Measurements from ENCODE around the gene CTU2. TPM values are rescaled to one million over a fixed set of nuclear protein-coding genes. Genes with fewer than 3 reads are reported as not detected.

The CTU2 gene
- total RNA-seq, 1 donor from 2014 or later: 14.9 TPM

GRCh38 chr16:88680554-88681083, 25.7 kb upstream of the CTU2 start:
- intact Hi-C loops (cut with DNase I): no loop called here
- DNase-seq (ENCODE audit: low spot score): no peak

DNA sequence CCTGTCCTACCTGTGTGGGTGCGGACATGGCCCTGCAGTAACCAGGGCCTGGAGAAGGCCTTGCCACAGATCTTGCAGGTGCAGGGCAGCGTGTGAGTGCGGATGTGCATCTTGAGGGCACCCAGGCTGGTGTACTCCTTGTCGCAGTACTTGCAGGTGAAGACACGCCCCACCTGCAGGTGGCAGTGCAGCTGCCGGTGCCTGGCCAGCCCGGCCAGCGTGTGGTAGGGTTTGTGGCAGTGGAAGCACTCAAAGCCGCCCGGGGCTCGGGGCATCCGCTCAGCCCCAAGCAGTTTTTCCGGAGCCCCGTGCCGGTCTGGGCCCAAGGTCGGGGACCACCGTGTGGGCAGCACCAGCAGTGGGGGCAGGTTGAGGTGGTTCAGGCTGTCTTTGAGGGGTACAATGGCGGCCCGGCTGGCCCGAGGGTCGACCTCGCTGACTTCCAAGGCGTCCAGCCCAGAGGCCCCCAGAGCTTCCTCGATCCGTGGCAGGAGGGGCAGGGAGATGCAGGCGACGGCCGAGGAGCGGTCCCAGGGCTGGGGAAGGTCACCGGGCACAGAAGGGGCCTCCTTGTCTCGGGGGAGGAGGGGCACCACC, 25.1 kb upstream of the CTU2 start:
- intact Hi-C loops (cut with DNase I): no loop called here
- DNase-seq (ENCODE audit: low spot score): no peak

GRCh38 chr16:88681709-88682451, 24.4 kb upstream of the CTU2 start:
- intact Hi-C loops (cut with DNase I): no loop called here
- DNase-seq (ENCODE audit: low spot score): no peak

DNA sequence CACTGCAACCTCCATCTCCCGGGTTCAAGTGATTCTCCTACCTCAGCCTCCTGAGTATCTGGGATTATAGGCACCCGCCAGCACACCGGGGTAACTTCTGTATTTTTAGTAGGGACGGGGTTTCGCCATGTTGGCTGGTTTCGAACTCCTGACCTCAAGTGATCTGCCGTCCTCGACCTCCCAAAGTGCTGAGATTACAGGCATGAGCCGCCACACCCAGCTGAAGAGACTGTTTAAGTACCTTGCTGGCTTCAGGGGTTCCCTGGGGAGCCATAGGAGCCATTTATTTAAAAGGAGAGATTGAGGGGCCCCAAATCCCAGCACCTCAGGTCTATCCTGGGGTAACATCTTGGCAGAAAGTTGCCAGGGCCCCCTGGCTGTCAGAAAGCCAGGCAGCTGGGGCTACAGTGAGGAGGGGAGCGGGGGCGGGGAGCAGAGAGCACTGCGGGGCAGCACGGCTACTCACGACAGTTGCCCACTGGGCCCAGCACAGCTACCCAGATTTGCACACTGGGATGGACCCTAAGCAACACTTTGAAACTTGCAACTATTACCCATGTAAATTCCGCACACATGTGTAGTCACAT, 21.6 kb upstream of the CTU2 start:
- no peak for DNase-seq (ENCODE audit: low spot score)
- intact Hi-C loops (cut with DNase I): no loop called here

GRCh38 chr16:88685156-88686061, 20.9 kb upstream of the CTU2 start:
- no peak for DNase-seq (ENCODE audit: low spot score)
- intact Hi-C loops (cut with DNase I): no loop called here

GRCh38 chr16:88686062-88686438, 20.3 kb upstream of the CTU2 start:
- intact Hi-C loops (cut with DNase I): no loop called here
- DNase-seq (ENCODE audit: low spot score): no peak

DNA sequence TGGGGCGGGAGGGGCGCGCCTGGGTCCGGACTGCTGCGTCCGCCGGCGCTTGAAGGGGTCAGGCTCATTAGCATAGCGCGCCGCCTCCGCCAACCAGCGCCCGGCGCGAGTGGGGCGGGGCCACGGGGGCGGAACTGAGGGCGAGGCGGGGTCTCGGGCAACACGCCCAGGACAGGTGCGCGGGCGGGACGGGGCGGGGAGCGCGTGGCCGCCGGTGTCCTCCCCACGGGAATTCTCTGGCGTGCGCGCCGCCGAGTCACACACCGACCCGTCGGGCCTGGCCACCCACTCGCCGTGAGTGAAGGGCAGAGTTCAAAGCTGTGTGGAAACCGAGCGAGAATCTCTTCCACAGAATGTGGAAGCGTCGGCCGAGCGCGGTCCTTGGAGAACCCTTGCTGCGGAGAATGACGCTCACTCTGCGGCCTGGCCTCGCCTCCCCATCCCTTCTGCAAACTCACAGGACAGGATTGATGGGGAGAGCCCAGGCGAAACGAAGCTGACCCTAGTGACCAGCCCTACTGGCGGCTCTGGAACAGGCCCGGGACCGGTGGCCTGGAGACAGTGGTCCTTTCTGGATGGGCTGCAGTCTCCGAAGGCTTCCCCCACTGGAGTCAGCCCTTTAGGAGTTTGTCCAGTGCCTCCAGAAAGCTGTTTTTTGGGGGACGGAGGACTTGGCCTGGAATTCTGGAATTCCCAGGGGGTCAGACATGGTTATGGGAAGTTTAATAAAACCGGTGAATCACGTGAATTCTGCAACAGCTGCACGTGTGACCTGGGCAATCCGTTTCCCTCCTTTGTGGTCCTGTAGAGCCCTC, 19.7 kb upstream of the CTU2 start, which contains the start of gene SNAI3:
TSS of gene SNAI3 (minus strand) at position 69 of the 815 bp plus-strand sequence. CDS start 101 bp downstream, outside the sequence.
- DNase-seq (ENCODE audit: low spot score): peak; percentile 96
- intact Hi-C loops (cut with DNase I): no loop called here

- no peak for DNase-seq (ENCODE audit: low spot score)
- intact Hi-C loops (cut with DNase I): no loop called here
Measured at GRCh38 chr16:88687254-88687576, 19.1 kb upstream of the CTU2 start.

DNA sequence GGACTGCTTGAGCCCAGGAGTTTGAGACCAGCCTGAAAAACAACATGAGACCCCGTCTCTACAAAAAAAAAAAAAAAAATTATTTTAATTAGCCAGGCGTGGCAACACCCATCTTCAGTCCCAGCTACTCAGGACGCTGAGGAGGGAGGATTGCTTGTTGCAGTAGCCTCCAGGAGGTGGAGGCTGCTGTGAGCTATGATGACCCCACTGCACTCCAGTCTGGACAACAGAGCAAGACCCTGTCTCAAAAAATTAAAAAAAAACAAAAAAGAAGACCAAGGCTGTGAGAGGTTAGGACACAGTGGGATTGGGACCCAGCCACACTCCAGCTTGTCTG, 18.7 kb upstream of the CTU2 start:
- no peak for DNase-seq (ENCODE audit: low spot score)
- intact Hi-C loops (cut with DNase I): no loop called here

DNA sequence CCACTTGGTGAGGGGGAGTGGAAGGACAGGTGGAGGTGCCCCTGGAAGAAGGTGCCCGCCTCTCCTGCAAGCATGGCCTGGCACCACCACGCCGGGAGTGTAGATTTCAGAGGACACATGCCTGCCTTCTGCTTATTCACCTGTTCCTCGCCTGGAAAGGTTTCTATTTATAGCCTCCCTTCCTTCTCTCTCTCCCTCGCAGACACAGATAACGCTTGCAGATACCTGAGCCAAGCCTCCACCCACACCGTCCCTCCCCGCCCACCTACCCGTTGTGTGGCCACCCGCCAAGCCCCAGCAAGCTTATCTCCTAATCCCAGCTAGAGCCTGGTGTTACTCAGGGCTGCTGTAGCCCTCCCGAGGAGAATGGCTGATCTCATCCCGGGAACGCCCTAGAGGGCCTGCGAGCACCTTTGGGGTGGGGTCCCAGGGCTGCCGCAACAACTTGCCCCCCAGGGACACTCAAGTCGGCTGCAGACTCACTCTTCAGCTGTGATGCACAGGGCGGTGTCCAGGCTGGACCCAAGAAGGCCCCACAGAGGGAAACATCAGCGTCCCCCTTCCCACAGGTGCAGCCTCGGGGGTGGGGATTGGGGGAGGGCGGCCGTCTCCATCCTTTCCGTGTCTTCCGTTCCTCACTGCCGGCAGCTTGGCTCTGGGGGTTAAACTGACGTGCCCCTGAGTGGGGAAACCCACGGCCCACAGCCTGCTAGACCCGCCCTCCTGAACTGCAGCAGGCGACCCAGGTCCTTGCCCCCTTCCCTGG, 18.1 kb upstream of the CTU2 start:
- intact Hi-C loops (cut with DNase I): no loop called here
- no peak for DNase-seq (ENCODE audit: low spot score)

GRCh38 chr16:88690341-88691128, 15.8 kb upstream of the CTU2 start:
- intact Hi-C loops (cut with DNase I): no loop called here
- no peak for DNase-seq (ENCODE audit: low spot score)

DNA sequence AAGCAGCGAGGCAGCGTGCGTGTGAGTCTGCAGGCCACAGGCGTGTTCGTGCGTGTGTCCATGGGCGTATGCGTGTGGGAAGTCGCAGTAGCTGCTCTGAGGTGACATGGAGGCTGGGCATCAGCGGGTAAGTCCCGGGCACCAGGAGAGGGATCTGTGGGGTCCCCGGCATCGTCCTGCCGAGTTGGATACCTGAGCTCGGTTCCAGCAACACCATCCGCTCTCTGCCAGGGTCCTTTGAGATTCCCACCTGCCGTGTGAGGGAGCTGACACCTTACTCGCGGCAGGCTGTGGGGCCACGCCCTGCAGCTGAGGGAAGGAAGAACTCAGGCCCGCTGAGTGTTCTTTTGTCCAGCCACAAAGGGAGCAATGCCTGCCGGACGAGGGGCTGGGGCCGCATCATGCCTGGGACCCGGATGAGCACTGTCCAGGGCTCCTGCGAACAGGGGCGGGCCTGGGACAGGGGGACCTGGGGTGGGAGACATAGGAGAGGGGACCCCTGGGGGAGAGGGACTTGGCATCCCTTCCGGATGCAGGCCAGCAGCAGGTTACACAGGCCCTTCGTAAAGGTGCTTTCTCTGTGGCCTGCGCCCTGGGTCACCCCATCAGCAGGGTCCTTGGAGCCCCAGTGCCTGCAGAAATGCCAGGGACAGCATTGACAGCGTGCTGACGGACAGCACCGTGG, 15.0 kb upstream of the CTU2 start:
- intact Hi-C loops (cut with DNase I): no loop called here
- no peak for DNase-seq (ENCODE audit: low spot score)

DNA sequence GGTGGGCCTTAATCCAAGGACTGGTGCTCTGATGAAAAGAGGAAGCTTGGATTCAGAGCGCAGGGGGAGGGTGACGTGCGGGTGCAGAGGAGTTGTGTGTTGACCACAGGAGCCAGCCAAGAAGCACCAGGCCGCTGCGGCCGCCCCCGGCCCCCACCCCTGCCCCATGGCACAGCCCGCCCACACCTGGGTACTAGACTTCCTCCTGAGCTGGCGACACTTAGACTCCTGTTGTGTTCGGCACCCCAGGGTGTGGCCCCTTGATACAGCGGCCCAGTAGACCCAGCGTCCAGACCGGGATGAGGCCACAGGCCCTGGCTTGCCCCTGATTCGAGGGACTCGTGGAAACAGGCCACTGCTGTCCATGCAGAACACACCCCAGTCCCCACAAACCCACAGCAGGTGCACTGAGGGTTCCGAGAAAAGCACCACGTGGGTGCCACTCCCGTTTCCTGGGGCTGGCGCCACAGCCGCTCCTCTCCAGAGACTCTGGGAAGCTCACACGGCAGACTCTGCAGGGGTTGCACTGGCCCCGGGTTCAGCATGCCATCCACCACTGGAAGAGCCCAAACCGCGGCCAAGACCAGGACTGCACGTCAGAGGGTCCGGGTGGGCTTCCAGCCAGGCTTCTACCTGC, 14.3 kb upstream of the CTU2 start:
- DNase-seq (ENCODE audit: low spot score): peak; percentile 90
- intact Hi-C loops (cut with DNase I): no loop called here

DNA sequence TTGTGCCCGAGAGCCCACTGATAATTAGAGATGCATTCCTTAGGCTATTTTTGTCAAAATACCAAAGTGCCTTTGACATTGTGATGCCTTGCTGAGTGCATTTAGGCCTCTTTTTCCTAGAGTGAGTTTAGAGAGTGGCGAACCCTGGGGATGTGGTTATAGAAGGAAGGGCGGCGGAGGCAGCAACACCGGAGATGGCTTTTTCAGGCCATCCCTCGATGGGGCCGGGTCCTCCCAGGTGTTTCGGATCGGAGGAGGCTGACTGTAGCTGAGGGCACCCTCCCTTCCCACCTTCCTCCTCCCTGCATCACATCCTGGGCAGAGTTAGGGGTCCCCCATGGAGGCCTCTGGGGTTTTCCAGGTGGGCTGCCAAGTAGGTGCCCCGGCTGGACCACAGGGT, 13.4 kb upstream of the CTU2 start:
- no peak for DNase-seq (ENCODE audit: low spot score)
- intact Hi-C loops (cut with DNase I): no loop called here

DNA sequence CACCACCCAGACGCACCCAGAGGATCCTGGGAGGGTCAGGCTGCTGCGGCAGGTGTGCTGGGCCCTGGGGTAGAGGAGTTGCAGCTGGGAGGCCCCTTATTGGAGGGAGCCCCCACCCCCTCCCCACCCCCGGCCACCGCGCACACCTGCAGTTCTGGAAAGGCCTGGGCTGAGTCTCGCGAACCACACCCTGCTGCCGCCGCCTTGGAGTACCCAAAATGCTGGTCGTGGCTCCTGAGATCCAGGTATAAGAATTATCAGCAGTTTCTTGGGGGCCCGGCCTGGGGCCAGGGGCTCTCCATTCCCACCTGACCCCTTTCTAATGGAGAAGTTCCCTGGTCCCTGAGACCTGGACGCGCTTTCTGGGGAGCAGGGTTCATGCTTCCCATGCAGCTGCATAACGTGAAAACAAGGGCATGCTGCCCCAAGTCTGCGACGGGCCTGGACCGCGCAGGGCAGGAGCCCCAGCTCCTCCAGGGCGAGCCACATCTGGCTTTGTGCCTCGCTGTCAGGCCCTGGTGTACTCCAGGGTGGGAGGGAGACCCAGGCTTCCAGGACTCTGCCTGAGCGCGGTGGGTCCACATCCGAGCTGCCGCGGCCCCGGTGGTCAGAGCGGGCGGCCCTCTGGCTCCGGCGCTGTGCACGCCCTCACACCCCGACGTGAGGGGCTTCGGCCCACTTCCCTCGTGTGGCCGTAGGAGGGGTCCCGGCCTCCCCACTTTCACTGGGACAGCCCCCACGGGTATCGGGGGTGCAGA, 12.7 kb upstream of the CTU2 start:
- no peak for DNase-seq (ENCODE audit: low spot score)
- intact Hi-C loops (cut with DNase I): no loop called here

Measured in cardiac septum (tissue), 1 donor.